T-helper 1 cell (primary cell): ENCODE results near the gene PRICKLE2.

Source experiments
- DNase-seq, 5 donors: peaks; one replicate each; pipeline ENCODE4 v3.0.0-alpha.2; 2012 to 2020
- total RNA-seq, 4 donors: gene quantifications; one replicate each; lab custom pipeline; 2026; lab: John Stamatoyannopoulos, UW

Gene PRICKLE2, protein sequence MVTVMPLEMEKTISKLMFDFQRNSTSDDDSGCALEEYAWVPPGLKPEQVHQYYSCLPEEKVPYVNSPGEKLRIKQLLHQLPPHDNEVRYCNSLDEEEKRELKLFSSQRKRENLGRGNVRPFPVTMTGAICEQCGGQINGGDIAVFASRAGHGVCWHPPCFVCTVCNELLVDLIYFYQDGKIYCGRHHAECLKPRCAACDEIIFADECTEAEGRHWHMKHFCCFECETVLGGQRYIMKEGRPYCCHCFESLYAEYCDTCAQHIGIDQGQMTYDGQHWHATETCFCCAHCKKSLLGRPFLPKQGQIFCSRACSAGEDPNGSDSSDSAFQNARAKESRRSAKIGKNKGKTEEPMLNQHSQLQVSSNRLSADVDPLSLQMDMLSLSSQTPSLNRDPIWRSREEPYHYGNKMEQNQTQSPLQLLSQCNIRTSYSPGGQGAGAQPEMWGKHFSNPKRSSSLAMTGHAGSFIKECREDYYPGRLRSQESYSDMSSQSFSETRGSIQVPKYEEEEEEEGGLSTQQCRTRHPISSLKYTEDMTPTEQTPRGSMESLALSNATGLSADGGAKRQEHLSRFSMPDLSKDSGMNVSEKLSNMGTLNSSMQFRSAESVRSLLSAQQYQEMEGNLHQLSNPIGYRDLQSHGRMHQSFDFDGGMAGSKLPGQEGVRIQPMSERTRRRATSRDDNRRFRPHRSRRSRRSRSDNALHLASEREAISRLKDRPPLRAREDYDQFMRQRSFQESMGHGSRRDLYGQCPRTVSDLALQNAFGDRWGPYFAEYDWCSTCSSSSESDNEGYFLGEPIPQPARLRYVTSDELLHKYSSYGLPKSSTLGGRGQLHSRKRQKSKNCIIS
- total RNA-seq = 0 reads per million in 4 donors

DNA sequence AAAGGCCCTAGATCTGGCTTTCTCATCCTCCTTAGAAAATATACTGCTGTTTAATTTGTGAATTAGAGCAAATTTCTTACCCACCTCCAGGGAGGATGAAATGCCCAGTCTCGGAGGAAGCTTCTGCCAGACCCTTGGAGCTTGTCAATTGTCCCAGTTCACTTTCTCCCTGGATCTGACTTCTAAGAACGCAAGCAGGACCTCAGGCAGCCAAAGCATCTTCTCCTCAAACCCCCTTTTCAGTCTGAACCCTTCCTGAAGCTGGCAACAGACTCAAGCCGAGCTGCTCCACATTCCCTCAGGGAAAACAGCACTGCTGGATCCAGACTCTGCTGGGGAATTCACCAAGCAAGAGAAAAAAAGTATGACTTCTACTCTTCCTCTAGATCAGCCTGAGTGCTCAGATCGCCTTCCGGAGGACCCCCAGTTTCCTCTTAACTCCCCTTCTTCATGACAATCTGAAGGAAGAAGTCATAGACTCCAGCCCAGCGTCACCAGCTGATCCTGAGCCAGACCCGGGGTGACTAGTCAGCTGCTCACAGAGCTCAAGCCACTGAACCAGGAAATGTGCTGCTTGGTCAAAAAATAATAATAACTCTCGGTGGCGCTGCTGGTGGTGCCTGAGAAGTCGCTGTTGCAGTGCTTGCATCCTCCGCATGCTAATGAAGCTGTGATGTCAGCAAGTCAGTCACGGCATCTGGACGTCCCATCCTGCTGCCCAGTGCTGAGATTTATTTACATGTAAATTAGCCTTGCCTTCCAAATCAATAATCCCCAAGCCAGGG is at the start of gene PRICKLE2:
PRICKLE2 (minus strand) TSS at position 641 of the 785 bp plus-strand sequence. CDS start 26,539 bp downstream, outside the sequence.
- DNase-seq = no peak

- no peak for DNase-seq
These were observed 47.6 kb upstream of the PRICKLE2 start for GRCh38 chr3:64272842-64273241.

DNA sequence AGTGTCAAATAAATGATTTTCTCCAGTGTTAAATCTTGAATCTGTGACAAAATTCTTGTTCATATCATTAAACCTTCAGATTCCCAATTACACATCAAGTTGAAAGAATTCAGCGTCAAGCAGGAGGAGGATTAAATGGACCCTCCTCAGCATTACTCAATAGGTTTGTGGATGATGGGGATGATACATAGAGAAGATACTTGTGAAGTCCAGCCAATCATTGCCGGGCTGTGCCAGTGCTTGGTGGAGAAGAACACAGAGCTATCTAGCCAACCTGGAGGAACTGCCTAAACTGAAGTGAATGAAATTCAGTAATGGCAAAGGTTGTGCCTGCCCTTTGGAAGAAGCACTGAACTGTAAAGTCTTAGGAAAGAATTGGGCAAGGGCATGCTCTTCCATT is 47.0 kb upstream of the PRICKLE2 start:
- DNase-seq = no peak

- no peak for DNase-seq
These were observed 46.4 kb upstream of the PRICKLE2 start for GRCh38 chr3:64271631-64272030.

DNA sequence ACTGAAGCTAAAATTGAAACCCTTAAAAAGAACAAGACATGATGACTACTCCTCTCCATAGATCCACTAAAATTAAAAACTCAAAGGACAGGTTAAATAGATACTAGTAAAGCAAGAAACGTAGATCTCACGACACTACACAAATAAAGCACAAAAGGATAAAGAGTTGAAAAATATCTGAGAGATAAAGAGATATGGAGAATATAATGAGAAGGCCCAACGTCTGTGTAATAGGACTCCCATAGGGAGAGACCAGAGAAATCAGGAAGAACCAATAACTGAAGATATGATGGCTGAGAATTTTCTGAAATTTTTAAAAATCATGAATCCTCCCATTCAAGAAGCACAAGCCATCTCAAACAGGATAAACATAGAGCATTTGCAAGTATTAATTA is 45.6 kb upstream of the PRICKLE2 start:
- DNase-seq = no peak

DNA sequence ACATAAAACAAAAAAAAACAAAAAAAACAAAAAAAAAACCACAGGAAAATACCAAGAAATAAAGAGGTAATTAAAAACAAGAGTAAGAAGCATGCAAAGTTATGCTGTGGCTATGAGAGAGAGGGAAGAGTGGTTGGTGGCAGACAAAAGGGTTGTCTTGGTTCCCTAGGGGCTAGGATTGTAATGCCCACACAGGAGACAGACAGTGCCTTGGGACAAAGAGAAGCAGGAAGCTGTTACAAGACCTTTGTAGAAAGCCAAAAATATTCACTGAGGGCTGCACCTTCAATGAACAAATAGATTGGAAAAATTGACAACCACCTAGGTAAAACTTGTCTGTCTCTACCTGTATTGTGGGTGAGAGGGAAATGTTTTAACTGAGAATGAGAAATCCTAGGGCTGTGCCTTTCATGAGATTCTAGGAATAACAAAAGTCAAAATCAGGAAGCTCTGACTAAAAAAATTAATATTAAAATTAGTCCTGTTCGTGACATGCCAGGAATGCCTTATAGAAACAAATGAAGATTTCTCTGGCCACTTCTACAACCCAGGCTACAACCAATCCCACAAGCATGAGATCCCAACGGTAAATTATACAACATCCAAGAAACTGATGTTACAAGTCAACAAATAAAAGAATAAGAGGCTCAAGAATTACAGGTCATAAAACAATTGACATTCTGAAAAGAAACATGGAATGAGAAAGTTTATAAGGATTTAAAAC is 45.0 kb upstream of the PRICKLE2 start:
- DNase-seq = no peak

GRCh38 chr3:64268926-64269325 is 43.7 kb upstream of the PRICKLE2 start:
- DNase-seq = no peak

DNA sequence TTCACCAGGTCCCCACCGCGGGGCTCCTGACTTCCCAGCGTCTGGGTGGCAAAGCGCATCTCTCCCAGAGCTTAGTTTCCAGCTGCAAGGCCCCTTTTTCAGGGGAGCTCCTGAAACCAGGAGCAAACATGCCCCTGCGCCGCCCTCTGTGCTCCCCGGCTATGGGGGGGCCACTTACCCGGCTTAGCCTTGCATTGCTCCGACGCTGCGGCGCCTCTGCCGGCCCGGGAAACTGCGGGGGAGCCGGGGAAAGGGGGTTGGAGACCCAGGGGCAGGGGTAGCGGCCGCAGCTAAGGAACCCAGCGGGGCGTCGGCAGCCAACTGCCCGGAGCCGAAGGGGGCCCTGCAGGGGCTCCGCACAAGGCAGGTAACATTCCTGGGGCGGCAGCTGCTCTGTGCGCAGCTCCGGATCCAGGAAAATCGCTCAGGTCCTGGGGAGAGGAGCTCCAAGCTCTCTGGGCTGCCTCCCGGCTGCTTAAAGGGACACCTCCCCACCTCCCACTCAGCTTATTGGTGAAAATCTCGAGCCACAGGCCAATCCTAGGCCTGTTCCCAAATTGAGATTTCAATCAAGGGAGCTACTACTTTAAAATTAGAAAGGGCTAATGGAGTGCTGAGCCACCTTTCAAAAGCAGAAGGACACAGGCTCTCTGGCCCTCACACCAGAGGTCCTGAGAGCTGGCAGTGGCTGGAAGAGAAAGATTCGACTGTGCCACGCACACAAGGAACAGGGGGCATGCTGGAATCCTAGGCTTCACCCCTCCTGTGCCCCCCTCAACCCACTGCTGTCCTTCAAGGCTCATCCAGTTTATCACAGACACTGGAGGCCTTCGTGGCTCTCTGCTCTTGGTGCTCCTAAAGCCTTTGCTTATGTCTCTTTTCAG is 42.7 kb upstream of the PRICKLE2 start:
- DNase-seq = no peak

GRCh38 chr3:64266983-64267382 is 41.7 kb upstream of the PRICKLE2 start:
- DNase-seq = no peak

DNA sequence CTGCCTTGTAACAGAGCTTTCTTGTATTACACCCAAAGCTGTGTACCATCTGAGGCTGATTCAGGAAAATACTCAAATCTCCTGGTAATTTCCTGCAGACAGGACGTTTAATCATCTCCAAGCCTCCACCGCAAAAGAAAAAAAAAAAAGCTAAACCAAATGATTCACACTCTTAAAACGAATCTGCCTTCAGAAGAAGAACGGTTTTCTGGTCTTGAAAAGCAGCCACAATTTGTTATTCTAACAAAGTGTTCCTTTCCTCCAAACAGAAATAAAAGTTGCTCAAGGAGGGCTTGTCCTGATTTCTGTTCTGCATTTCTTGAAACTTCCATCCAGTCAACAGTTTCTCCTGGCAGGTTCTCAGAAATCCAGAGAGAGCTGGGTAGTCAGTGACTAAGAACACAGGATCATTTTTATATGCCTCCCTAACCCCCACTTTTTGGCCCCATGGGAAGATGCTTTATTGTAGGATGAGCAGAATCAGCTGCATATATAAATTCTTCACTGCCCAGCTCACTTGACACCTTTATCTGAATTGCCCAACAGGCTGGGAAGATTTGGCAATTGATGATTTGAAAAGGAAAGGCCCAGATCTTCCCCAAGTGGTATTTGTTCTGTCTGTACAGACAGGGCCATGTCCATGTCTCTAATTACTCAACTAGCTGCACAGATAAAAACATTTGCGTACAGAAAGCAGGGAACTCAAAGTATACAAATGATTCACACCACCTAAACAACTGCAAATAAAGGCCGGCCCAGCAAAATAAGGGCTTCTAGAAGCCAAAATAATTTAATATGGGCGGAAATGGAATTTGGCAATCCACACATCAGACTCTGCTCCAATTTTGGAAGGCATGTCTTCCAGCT is 41.0 kb upstream of the PRICKLE2 start:
- no peak for DNase-seq

DNA sequence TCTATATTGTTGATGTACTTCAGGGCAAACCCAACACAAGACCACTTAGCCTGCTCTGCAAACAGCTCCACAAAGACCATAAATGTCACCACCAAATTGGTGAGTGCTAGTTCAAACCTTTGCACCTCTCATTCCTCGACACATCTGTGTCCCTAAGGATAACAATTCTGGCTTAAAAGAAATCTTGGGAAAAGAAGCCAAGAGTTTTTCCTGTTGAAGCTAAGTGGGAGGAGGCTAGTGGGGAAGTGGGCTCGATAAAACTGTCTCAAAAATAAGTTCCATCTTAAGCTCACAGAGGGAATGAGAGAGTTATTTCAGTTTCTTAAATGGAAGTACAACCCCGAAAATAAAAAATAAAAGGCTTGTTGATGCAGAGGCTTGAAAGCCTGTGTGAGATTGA is 40.4 kb upstream of the PRICKLE2 start:
- DNase-seq = no peak

- no peak for DNase-seq
These were observed 39.3 kb upstream of the PRICKLE2 start for GRCh38 chr3:64264501-64265109.

GRCh38 chr3:64262574-64263114 is 37.4 kb upstream of the PRICKLE2 start:
- no peak for DNase-seq

DNA sequence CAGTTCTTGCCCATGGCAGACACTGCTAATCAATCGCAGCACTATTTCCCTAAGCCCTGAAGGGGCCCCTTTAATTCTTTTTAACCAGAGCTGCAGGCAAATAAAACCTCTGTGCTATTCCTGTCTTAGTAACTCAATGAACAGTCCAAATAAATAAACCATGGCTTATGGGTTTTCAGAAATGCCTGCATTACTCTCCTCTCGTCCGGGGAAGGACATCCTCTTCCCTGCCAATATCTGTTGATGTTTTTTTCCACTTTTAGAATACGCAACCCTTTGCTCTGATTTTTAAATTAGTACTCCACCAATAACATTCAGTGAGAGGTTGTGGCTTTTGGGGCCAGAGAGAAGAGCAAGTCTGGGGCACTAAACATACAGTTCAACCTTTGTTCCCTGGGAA is 35.2 kb upstream of the PRICKLE2 start:
- DNase-seq = no peak

- no peak for DNase-seq
These were observed 34.4 kb upstream of the PRICKLE2 start for GRCh38 chr3:64259636-64260035.

GRCh38 chr3:64257100-64257755 is 32.0 kb upstream of the PRICKLE2 start:
- DNase-seq = no peak

DNA sequence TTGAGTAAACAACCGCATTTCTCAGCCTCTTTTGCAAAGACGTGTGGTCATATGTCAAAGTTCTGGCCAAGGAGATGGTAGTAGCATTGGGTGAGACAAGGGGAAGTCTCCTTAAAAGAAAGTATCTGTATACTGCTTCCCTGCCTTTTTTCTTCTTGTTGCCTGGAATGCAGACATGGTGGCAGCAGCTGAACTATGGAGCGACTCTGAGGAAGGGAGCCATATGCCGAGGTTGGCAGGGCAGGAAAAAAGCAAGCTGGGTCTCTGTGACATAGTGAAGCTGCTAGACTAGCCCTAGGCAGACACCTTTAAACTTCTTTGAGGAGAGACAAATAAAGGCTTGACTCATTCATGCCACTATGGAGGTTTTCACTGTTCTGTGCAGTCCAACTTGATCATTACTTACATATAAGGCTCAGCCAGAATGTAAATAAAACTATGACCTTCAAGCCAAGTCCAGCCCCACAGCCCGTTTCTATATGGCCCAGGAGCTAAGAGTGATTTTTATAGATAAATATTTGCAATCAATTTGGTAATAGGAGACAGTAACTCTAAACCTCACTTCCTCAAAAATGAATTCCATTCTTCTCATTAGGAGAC is 30.6 kb upstream of the PRICKLE2 start:
- no peak for DNase-seq

GRCh38 chr3:64254443-64254842 is 29.2 kb upstream of the PRICKLE2 start:
- no peak for DNase-seq

DNA sequence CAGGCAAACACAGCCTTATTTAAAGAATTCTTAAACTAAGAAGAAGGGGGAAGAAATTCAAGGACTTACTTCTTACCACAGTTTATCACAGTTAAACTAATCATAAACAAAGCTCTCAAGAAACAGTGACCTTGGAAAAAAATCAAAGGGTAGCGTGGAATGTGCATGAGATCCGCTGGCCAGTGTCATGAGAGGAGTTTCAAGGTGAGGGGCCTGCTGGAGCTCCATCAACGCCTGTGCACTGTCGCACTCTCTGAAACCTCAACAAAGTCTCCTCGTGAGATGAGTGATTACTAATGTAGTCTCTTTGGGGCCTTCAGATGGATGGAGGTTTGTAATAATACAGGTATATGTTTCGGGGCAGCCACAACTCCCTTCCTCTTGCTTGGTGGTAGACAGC is 28.4 kb upstream of the PRICKLE2 start:
- DNase-seq = no peak
